Stomach smooth muscle (tissue), 2 donors: ENCODE measurements around the gene PIERCE2.
"Not testable (repeated sequence)": the region's sequence is repeated elsewhere in the genome, so short reads cannot be mapped to it uniquely, and the experiment has no call there.

Source experiments
- H3K27ac ChIP-seq: one replicate; pipeline ENCODE4 v1.7.0; 2013; ENCODE audit warnings: mild to moderate bottlenecking, low read length, inconsistent platforms
- H3K27me3 ChIP-seq, 2 donors: one replicate each; pipeline ENCODE4 v1.7.0; 2013; ENCODE audit warnings: low read length in 2 of 2; ENCODE audit not compliant: insufficient read depth in 2 of 2, control insufficient read depth in 1 of 2
- H3K36me3 ChIP-seq, 2 donors: one replicate each; pipeline ENCODE4 v1.7.0; 2013; ENCODE audit warnings: low read length in 2 of 2; ENCODE audit not compliant: control insufficient read depth in 2 of 2, insufficient read depth in 2 of 2
- H3K4me1 ChIP-seq: one replicate; pipeline ENCODE4 v1.7.0; 2013; ENCODE audit warnings: low read length; ENCODE audit not compliant: control insufficient read depth, insufficient read depth
- H3K4me3 ChIP-seq, 2 donors: one replicate each; pipeline ENCODE4 v1.7.0; 2013; ENCODE audit warnings: low read length in 2 of 2
- H3K9ac ChIP-seq, 2 donors: one replicate each; pipeline ENCODE4 v1.7.0; 2013; ENCODE audit warnings: low read length in 2 of 2, mild to moderate bottlenecking in 1 of 2
- H3K9me3 ChIP-seq, 2 donors: one replicate each; pipeline ENCODE4 v1.7.0; 2013; ENCODE audit warnings: low read length in 2 of 2; ENCODE audit not compliant: control insufficient read depth in 2 of 2
- donor health status: healthy.
- donor health status: Pancreatic carcinoma.

PIERCE2 gene

GRCh38 chr15:55422089-55422488 is 13.8 kb downstream of the PIERCE2 start:
- Histone ChIP-seq H3K4me3 (no peak overlapping the region), H3K36me3 (no peaks in the 10 kb centered on the region), H3K9me3 (no peaks in the 10 kb centered on the region), H3K4me1 (no peaks in the 10 kb centered on the region), H3K9ac (no peak overlapping the region), H3K27me3 (no peaks in the 10 kb centered on the region), H3K27ac (no peak overlapping the region)

DNA sequence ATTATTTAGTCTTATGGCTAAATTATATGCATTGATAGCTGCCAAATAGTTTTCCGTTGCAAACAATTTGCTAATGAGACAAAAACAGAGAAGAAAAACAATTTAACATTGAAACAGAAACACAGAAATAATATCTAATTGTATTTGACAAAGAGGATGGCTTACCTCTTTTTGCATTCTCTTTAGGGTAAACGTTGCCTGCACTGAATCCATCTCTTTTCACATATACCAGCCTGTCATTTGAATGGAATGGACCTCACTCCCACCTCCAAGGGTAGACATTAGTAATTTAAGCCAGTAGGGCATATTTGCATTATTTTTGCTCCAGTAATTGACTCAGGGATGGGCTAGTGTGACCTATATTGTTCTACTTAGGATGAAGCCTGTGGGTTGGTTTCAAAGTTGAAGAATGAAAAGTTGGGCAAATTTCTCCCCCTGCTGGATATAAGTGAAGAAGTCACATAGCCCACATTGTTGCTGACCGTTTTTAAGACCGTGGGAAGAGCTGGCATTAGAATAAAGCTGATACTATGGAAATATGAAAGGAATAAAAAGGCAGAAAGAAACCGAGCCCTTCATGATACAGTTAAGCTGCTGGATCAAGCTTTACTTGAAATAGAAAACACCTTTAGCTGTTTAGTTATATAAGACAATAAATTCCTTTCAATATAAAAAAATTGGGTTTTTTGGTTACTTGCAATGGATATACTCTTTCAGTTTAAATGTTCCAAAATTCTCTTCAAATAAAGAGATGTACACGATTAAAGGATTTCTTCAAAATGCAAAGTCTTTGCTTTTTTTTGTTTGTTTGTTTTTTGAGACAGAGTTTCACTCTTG is 26.9 kb downstream of the PIERCE2 start:
- H3K9ac ChIP-seq = no peak overlapping the region
- no peaks in the 10 kb centered on the region for H3K4me1 ChIP-seq
- H3K9me3 ChIP-seq = no peaks in the 10 kb centered on the region
- no peaks in the 10 kb centered on the region for H3K27me3 ChIP-seq
- no peak overlapping the region for H3K4me3 ChIP-seq
- H3K27ac ChIP-seq = no peak overlapping the region
- no peaks in the 10 kb centered on the region for H3K36me3 ChIP-seq

GRCh38 chr15:55443141-55443540 is 34.8 kb downstream of the PIERCE2 start:
- H3K27ac ChIP-seq, H3K36me3 ChIP-seq, H3K27me3 ChIP-seq, H3K4me1 ChIP-seq, H3K4me3 ChIP-seq, H3K9ac ChIP-seq, H3K9me3 ChIP-seq: not testable (repeated sequence)

- H3K4me1 ChIP-seq, H3K27ac ChIP-seq, H3K9me3 ChIP-seq, H3K36me3 ChIP-seq, H3K9ac ChIP-seq, H3K4me3 ChIP-seq, H3K27me3 ChIP-seq: not testable (repeated sequence)
Measured at GRCh38 chr15:55445936-55446335, 37.6 kb downstream of the PIERCE2 start.

GRCh38 chr15:55446379-55447029 is 38.2 kb downstream of the PIERCE2 start:
- H3K9me3 ChIP-seq, H3K27ac ChIP-seq, H3K4me3 ChIP-seq, H3K27me3 ChIP-seq, H3K36me3 ChIP-seq, H3K9ac ChIP-seq, H3K4me1 ChIP-seq: not testable (repeated sequence)

DNA sequence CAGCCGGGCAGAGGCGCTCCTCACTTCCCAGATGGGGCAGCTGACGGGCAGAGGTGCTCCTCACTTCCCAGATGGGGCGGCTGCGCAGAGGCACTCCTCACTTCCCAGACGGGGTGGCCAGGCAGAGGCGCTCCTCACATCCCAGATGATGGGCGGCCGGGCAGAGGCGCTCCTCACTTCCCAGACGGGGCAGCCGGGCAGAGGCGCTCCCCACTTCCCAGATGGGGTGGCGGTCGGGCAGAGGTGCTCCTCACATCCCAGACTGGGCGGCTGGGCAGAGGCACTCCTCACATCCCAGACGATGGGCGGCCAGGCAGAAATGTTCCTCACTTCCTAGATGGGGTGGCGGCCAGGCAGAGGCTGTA is 38.7 kb downstream of the PIERCE2 start:
- not testable (repeated sequence) for H3K27me3 ChIP-seq, H3K9me3 ChIP-seq, H3K9ac ChIP-seq, H3K36me3 ChIP-seq, H3K27ac ChIP-seq, H3K4me3 ChIP-seq, H3K4me1 ChIP-seq

DNA sequence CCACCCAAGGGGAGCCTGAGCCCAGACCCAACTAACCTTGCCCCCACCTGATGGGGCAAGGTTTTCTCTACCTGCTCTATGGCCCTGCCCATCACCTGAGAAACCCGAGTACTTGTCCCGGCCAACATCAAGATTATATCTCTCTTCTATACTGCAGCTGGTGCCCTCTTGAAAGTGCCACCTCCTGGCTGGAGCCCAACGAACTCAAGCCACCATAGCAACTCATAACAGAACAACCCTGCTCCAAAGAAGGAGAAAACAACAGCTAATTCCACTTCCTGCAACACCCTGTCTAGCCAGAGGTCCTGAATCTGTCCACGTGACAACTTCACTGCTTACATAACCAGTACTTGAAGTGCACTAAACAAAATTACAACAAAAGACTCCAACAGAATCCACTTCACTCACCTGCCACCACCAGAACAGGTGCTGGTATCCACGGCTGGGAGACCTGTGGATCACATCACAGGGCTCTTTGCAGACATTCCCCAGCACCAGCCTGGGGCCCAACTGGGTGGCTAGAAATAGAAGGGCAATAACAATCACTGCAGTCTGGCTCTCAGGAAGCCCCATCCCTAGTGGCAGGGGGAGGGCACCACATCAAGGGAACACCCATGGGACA is 49.2 kb downstream of the PIERCE2 start:
- peaks cover 0 to 4% of the 10 kb centered on the region in 2 donors for H3K9me3 ChIP-seq
- H3K27ac ChIP-seq = no peak overlapping the region
- H3K36me3 ChIP-seq = no peaks in the 10 kb centered on the region
- no peaks in the 10 kb centered on the region for H3K4me1 ChIP-seq
- H3K4me3 ChIP-seq = no peak overlapping the region
- H3K9ac ChIP-seq = no peak overlapping the region
- H3K27me3 ChIP-seq = no peaks in the 10 kb centered on the region

- no peaks in the 10 kb centered on the region for H3K36me3 ChIP-seq
- H3K9ac ChIP-seq = no peak overlapping the region
- H3K4me1 ChIP-seq = no peaks in the 10 kb centered on the region
- H3K27ac ChIP-seq = no peak overlapping the region
- H3K9me3 ChIP-seq = peaks cover 0 to 4% of the 10 kb centered on the region in 2 donors
- no peaks in the 10 kb centered on the region for H3K27me3 ChIP-seq
- no peak overlapping the region for H3K4me3 ChIP-seq
Measured at GRCh38 chr15:55461447-55461846, 53.2 kb downstream of the PIERCE2 start.

DNA sequence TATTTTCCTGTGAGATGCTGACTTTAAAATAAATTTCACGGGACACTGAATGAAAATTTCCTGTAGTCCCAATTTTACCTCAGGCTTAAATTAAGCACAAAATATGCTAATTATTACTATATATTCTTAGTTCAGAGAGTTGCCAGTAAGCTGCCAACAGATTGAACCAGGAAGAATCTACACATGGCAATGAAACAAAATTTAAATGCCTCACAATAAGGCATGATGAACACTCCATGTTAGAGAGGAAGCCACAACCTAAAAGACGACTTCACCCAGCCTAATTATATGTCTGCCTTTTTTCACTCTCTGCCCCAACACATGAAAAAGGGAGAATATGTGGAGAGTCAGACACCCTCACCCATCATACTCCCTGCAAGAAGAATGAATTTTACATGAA is 60.0 kb downstream of the PIERCE2 start:
- no peaks in the 10 kb centered on the region for H3K9me3 ChIP-seq
- H3K27ac ChIP-seq = no peak overlapping the region
- H3K36me3 ChIP-seq = no peaks in the 10 kb centered on the region
- no peak overlapping the region for H3K9ac ChIP-seq
- H3K4me3 ChIP-seq = no peak overlapping the region
- no peaks in the 10 kb centered on the region for H3K4me1 ChIP-seq
- H3K27me3 ChIP-seq = no peaks in the 10 kb centered on the region
